Keratinocyte (primary cell): ENCODE data around the gene CRABP1. TPM values are rescaled to one million over a fixed set of nuclear protein-coding genes. Genes with fewer than 3 reads are reported as not detected.

Source experiments
- DNase-seq: peaks from one replicate; pipeline ENCODE4 v3.0.0-alpha.2; 2011; ENCODE audit warnings: low read depth, missing footprints, low spot score
- FAIRE-seq: peaks from 2 replicates; lab custom pipeline; 2011; peaks lifted over from hg19 to GRCh38; lab: Jason Lieb, UNC
- H2AFZ ChIP-seq: 2 replicates; pipeline ENCODE4 v1.6.0; 2012; ENCODE audit warnings: low read length, control low read depth, inconsistent platforms; ENCODE audit not compliant: control insufficient read depth
- H3K27ac ChIP-seq: 2 replicates; pipeline ENCODE4 v1.5.1; 2011; ENCODE audit warnings: low read length; ENCODE audit not compliant: control insufficient read depth, insufficient read depth
- H3K27me3 ChIP-seq: 3 replicates; pipeline ENCODE4 v1.6.0; 2011; ENCODE audit warnings: low read length; ENCODE audit not compliant: control insufficient read depth, insufficient read depth; ENCODE audit errors: extremely low read depth
- H3K36me3 ChIP-seq, 2 experiments: 2 replicates in 1 of 2; 3 replicates in 1 of 2; pipeline ENCODE4 v1.5.1; 2011; ENCODE audit warnings: low read length in 2 of 2, mild to moderate bottlenecking in 1 of 2; ENCODE audit not compliant: control insufficient read depth in 2 of 2, insufficient read depth in 2 of 2; ENCODE audit errors: extremely low read depth in 1 of 2
- H3K4me1 ChIP-seq: 3 replicates; pipeline ENCODE4 v1.5.1; 2011; ENCODE audit warnings: low read length; ENCODE audit not compliant: control insufficient read depth, insufficient read depth; ENCODE audit errors: extremely low read depth
- H3K4me2 ChIP-seq: 3 replicates; pipeline ENCODE4 v1.6.0; 2011; ENCODE audit warnings: low read depth, low read length; ENCODE audit not compliant: control insufficient read depth, insufficient read depth; ENCODE audit errors: extremely low read depth
- H3K4me3 ChIP-seq, 3 experiments: fragments of 200-600 bp in 1 of 3; sonication (generic) in 1 of 3; 2 replicates in 2 of 3; 3 replicates in 1 of 3; pipeline ENCODE4 v1.5.1; 2011 to 2016; ENCODE audit warnings: low read length in 3 of 3, mild to moderate bottlenecking in 3 of 3, control low read depth in 2 of 3, inconsistent platforms in 1 of 3, low read depth in 1 of 3, mixed read lengths in 1 of 3, mixed run types in 1 of 3, moderate library complexity in 1 of 3; ENCODE audit not compliant: control insufficient read depth in 2 of 3, insufficient read depth in 2 of 3; ENCODE audit errors: extremely low read depth in 1 of 3
- H3K79me2 ChIP-seq: 2 replicates; pipeline ENCODE4 v1.6.0; 2012; ENCODE audit warnings: low read length; ENCODE audit not compliant: control insufficient read depth, insufficient read depth
- H3K9ac ChIP-seq: 3 replicates; pipeline ENCODE4 v1.6.0; 2011; ENCODE audit warnings: low read length; ENCODE audit not compliant: control insufficient read depth, insufficient read depth; ENCODE audit errors: extremely low read depth
- H3K9me1 ChIP-seq: 3 replicates; pipeline ENCODE4 v1.6.0; 2011; ENCODE audit warnings: low read length; ENCODE audit not compliant: control insufficient read depth, insufficient read depth; ENCODE audit errors: extremely low read depth
- H3K9me3 ChIP-seq: 2 replicates; pipeline ENCODE4 v1.5.1; 2012; ENCODE audit warnings: low read depth, low read length; ENCODE audit not compliant: control insufficient read depth
- H4K20me1 ChIP-seq: 3 replicates; pipeline ENCODE4 v1.6.0; 2011; ENCODE audit warnings: low read length; ENCODE audit not compliant: control insufficient read depth, insufficient read depth; ENCODE audit errors: extremely low read depth
- CTCF ChIP-seq, 3 experiments: IDR thresholded peaks in 1 of 3; conservative IDR thresholded peaks in 1 of 3; optimal IDR thresholded peaks in 1 of 3; 2 replicates in 2 of 3; 3 replicates in 1 of 3; pipeline versions ENCODE3 to v1.5.1; 2011; ENCODE audit warnings: low read length in 3 of 3, mild to moderate bottlenecking in 3 of 3, moderate library complexity in 2 of 3, control low read depth in 1 of 3, inconsistent platforms in 1 of 3; ENCODE audit not compliant: insufficient read depth in 2 of 3; ENCODE audit errors: extremely low read depth in 1 of 3
- EZH2 ChIP-seq: IDR thresholded peaks from one replicate; pipeline ENCODE4 v1.6.1; 2012; ENCODE audit warnings: inconsistent platforms, mild to moderate bottlenecking, low read length, moderate library complexity
- dilution Hi-C: fragments of 300-500 bp; cut with MboI; formaldehyde crosslinking; loops from one replicate; pipeline ENCODE4 v1.7.0; 2020; ENCODE audit warnings: low sequenced_read_pairs; ENCODE audit not compliant: extremely low pct_ligation_motif_present
- polyA plus RNA-seq, 5 experiments: library from polyadenylated mRNA; depleted of rRNA in 3 of 5; stranded (reverse) in 3 of 5; stranded (forward) in 1 of 5; unstranded in 1 of 5; fragments of >200 nt; gene quantifications; 1 replicate in 1 of 5; 2 replicates in 3 of 5; 3 replicates in 1 of 5; pipeline versions ENCODE4 v1.2.1 to v1.2.3, GENCODE V29; 2011 to 2012; ENCODE audit warnings: missing spikeins in 2 of 5, low read depth in 1 of 5, low replicate concordance in 1 of 5

Gene CRABP1
- polyA plus RNA-seq, 1 donor (not counting 4 experiments of a cell fraction or from before 2014, with no cell fraction given), result not detected

GRCh38 chr15:78361771-78362506 lies 21.8 kb downstream of the CRABP1 start:
- FAIRE-seq, result no peak
- no peak overlapping the region for H3K4me2 ChIP-seq
- no peaks in the 10 kb centered on the region for H3K36me3 ChIP-seq
- H3K79me2 ChIP-seq, result no peaks in the 10 kb centered on the region
- H4K20me1 ChIP-seq, result no peaks in the 10 kb centered on the region
- no peak overlapping the region for H2AFZ ChIP-seq
- dilution Hi-C loops, result no loop called here
- TF ChIP-seq CTCF (optimal IDR thresholded peaks at IDR 0.05 in 1 of 3, IDR thresholded peaks at IDR 0.05 in 1 of 3, conservative IDR thresholded peaks at IDR 0.05 in 1 of 3; ENCODE audit: extremely low read depth in 1 of 3, insufficient read depth in 2 of 3, low read length in 3 of 3), result no peak
- no peak for TF ChIP-seq EZH2
- H3K9me3 ChIP-seq, result no peaks in the 10 kb centered on the region
- no peak for DNase-seq
- H3K27ac ChIP-seq, result no peak overlapping the region
- no peaks in the 10 kb centered on the region for H3K9me1 ChIP-seq
- no peak overlapping the region for H3K4me3 ChIP-seq
- H3K27me3 ChIP-seq, result no peaks in the 10 kb centered on the region
- no peak overlapping the region for H3K9ac ChIP-seq
- no peaks in the 10 kb centered on the region for H3K4me1 ChIP-seq

- no peak overlapping the region for H3K9ac ChIP-seq
- H4K20me1 ChIP-seq, result no peaks in the 10 kb centered on the region
- H3K9me1 ChIP-seq, result no peaks in the 10 kb centered on the region
- H3K27ac ChIP-seq, result no peak overlapping the region
- H2AFZ ChIP-seq, result no peak overlapping the region
- no peak overlapping the region for H3K4me2 ChIP-seq
- no peak for TF ChIP-seq EZH2
- TF ChIP-seq CTCF (optimal IDR thresholded peaks at IDR 0.05 in 1 of 3, IDR thresholded peaks at IDR 0.05 in 1 of 3, conservative IDR thresholded peaks at IDR 0.05 in 1 of 3; ENCODE audit: extremely low read depth in 1 of 3, insufficient read depth in 2 of 3, low read length in 3 of 3), result no peak
- no peaks in the 10 kb centered on the region for H3K4me1 ChIP-seq
- H3K4me3 ChIP-seq, result no peak overlapping the region
- H3K9me3 ChIP-seq, result no peaks in the 10 kb centered on the region
- FAIRE-seq (no peak), DNase-seq (no peak)
- no peaks in the 10 kb centered on the region for H3K36me3 ChIP-seq
- H3K79me2 ChIP-seq, result no peaks in the 10 kb centered on the region
- dilution Hi-C loops, result no loop called here
- no peaks in the 10 kb centered on the region for H3K27me3 ChIP-seq
Measured at GRCh38 chr15:78362716-78363380, 22.7 kb downstream of the CRABP1 start.
